HFFc6 (cell line): ENCODE results near the gene IL6ST. TPM values are rescaled to one million over a fixed set of nuclear protein-coding genes. Genes with fewer than 3 reads are reported as not detected.
A peak's percentile ranks its signal among the peaks of the same experiment; 100 is the strongest.

ENCODE experiments used
- DNase-seq: peaks from one replicate; pipeline ENCODE4 v3.0.0-alpha.2; 2018
- H3K27ac Mint-ChIP-seq: 2 replicates; pipeline ENCODE4 v1.8.0; 2020; ENCODE audit warnings: mild to moderate bottlenecking, mixed read lengths
- H3K27me3 Mint-ChIP-seq: 2 replicates; pipeline ENCODE4 v1.8.0; 2021; ENCODE audit warnings: mild to moderate bottlenecking, moderate library complexity, mixed read lengths; ENCODE audit not compliant: insufficient read depth
- H3K36me3 Mint-ChIP-seq: 2 replicates; pipeline ENCODE4 v1.8.0; 2021; ENCODE audit warnings: low read depth, mixed read lengths
- H3K4me1 Mint-ChIP-seq: 2 replicates; pipeline ENCODE4 v1.8.0; 2020; ENCODE audit warnings: low read depth, mixed read lengths
- H3K4me3 Mint-ChIP-seq: 2 replicates; pipeline ENCODE4 v1.8.0; 2020; ENCODE audit warnings: mild to moderate bottlenecking, moderate library complexity, mixed read lengths
- H3K9me3 Mint-ChIP-seq: 2 replicates; pipeline ENCODE4 v1.8.0; 2020; ENCODE audit warnings: mild to moderate bottlenecking, mixed read lengths
- total RNA-seq, 6 experiments: library from RNA; stranded (reverse); fragmentation: NEBNext Ultra II Directional; extraction: Animal tissue kit (Norgen Biotek cat#: 25700); gene quantifications; 2 replicates in 1 of 6; 3 replicates in 5 of 6; pipeline ENCODE4 v1.2.3, GENCODE V29; 2021
- TF ChIP-seq, protein P1 (sequence below): fragments of 200-600 bp; sonication (generic); IDR thresholded peaks from 2 replicates; pipeline ENCODE4 v1.5.0; 2021; ENCODE audit warnings: antibody characterized with exemption, mild to moderate bottlenecking

The IL6ST gene
- total RNA-seq, 6 experiments from 2014 or later, result 187 to 265 (median 216) TPM

DNA sequence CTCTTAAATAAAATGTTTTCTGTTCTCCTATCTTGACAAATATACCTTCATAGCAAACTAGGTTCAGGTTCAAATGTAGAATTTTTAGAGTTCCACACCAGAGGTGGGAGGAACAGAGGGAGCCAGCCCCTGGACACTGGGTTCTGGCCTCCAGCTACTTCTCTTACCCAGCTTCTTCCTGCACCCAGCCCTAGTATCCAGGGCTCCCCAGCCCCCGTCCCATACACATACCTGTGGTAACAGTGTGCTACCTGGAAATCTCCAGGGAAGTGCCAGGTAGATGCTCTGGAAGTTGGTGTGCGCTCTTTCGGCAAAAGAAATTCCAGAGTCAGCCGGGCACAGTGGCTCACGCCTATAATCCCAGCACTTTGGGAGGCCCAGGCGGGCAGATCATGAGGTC, 33.9 kb upstream of the IL6ST start:
- no peak for DNase-seq
- TF ChIP-seq, protein P1, sequence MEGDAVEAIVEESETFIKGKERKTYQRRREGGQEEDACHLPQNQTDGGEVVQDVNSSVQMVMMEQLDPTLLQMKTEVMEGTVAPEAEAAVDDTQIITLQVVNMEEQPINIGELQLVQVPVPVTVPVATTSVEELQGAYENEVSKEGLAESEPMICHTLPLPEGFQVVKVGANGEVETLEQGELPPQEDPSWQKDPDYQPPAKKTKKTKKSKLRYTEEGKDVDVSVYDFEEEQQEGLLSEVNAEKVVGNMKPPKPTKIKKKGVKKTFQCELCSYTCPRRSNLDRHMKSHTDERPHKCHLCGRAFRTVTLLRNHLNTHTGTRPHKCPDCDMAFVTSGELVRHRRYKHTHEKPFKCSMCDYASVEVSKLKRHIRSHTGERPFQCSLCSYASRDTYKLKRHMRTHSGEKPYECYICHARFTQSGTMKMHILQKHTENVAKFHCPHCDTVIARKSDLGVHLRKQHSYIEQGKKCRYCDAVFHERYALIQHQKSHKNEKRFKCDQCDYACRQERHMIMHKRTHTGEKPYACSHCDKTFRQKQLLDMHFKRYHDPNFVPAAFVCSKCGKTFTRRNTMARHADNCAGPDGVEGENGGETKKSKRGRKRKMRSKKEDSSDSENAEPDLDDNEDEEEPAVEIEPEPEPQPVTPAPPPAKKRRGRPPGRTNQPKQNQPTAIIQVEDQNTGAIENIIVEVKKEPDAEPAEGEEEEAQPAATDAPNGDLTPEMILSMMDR, result no peak
- Mint-ChIP-seq H3K9me3 (no peaks in the 10 kb centered on the region), H3K4me1 (peaks cover 32% of the 10 kb centered on the region), H3K4me3 (no peak overlapping the region), H3K27me3 (no peaks in the 10 kb centered on the region; the same call in none of the 2 replicates), H3K36me3 (no peaks in the 10 kb centered on the region), H3K27ac (no peak overlapping the region)

DNA sequence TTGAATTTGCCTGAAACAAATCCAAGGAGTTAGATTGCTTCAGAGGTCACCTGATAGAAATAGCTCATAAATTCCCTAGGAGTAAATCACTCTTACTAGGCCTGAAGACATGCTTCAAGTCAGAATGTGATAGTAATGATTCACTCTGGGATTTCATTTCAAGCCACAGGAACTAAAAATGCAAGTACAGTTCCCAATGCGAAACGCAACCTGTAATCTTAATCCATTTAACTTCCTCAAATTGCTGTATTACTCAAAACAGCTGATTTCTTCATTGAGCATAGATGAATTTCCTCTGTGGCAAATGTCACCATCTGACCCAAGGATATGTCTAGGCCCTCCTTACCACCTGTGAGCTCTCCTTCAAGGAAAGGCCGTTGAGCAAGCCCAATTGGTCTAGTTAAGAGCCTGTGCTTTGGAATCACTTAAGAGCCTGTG, 32.1 kb upstream of the IL6ST start:
- H3K36me3 Mint-ChIP-seq, result no peaks in the 10 kb centered on the region
- no peaks in the 10 kb centered on the region for H3K9me3 Mint-ChIP-seq

DNA sequence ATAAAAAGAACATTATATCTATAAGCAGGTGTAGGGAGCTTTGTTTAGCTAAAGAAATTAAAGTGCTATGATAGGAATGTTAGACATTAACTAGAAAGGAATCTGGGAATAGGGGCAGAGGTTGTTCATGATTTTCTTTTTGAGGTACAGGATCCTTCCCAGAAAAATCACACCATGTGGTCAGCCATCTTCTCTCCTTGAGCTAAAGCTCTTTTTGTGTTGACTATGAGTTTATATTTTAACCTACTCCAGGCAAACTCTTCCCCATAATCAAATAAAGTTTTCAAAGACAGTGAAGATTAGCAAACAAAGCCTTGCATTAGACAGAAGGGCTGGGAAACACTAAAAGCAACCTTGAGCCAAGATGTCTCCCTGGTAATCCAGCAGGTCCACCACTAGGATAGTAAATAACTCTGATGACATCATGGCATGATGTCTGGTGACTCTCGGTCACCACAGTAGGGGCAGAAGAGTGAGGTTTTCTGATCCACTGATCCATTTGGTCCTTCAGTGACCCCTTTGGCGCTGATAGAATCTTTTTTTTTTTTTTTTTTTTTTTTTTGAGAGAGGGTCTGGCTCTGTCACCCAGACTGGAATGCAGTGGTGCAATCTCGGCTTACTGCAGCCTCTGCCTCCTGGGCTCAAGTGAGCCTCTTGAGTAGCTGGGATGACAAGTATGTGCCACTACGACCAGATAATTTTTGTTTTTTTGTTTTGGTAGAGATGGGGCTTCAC, 30.6 kb upstream of the IL6ST start:
- H3K27me3 Mint-ChIP-seq, result peaks cover 2% of the 10 kb centered on the region
- no peaks in the 10 kb centered on the region for H3K36me3 Mint-ChIP-seq
- DNase-seq, result no peak
- TF ChIP-seq, protein P1, result no peak
- H3K4me3 Mint-ChIP-seq, result no peak overlapping the region
- H3K9me3 Mint-ChIP-seq, result no peaks in the 10 kb centered on the region
- H3K27ac Mint-ChIP-seq, result peak overlapping the region; percentile 52
- peaks cover 35% of the 10 kb centered on the region for H3K4me1 Mint-ChIP-seq

More for the DNA sequence above, 32.1 kb upstream of the IL6ST start:
- Mint-ChIP-seq H3K4me1 (peaks cover 35% of the 10 kb centered on the region), H3K27me3 (peaks cover 2% of the 10 kb centered on the region), H3K27ac (peak overlapping the region; percentile 60), H3K4me3 (peak overlapping the region; percentile 47; the same call in 1 of the 2 replicates)
- peak; percentile 91 for DNase-seq
- TF ChIP-seq, protein P1, result no peak

DNA sequence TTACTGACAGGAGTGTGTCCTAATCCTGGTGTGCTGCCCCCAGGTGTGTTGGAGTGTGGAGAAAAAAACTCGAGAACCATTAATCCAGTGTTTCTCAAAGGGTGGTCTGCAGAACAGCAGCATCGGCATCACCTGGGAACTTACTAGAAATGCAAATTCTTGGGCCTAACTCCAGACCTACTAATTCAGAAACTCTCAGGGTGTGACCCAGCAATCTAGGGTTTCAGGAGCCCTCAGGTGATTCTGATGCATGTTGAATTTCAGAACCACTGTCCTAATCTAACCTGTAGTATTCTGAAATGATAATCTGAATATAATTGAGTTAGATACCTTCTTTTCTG, 30.0 kb upstream of the IL6ST start:
- H3K9me3 Mint-ChIP-seq, result no peaks in the 10 kb centered on the region
- H3K36me3 Mint-ChIP-seq, result no peaks in the 10 kb centered on the region
- DNase-seq, result no peak
- peaks cover 2% of the 10 kb centered on the region for H3K27me3 Mint-ChIP-seq
- H3K4me1 Mint-ChIP-seq, result peaks cover 33% of the 10 kb centered on the region
- TF ChIP-seq, protein P1, result no peak
- H3K4me3 Mint-ChIP-seq, result no peak overlapping the region
- H3K27ac Mint-ChIP-seq, result no peak overlapping the region

DNA sequence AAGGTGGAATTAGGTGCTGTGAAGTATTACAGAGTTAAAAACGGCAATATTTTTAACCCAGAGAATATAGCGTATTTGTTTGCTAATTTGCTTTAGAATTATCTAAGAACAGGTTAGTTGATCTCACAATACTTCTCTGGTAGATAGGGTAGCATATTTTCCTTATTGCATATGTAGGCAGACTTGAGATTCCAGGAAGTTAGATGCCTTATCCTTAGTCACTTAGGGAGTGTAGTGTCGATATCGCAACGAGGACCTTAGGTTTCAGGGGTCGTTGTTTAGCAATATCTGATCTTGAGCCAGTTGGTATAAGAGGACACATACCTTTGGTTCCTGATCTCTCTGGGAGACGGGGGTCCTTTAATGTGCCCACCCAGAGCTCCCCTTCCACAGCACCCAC, 28.5 kb upstream of the IL6ST start:
- no peak for DNase-seq
- Mint-ChIP-seq H3K36me3 (no peaks in the 10 kb centered on the region), H3K4me3 (no peak overlapping the region), H3K4me1 (peaks cover 38% of the 10 kb centered on the region), H3K27me3 (peaks cover 2% of the 10 kb centered on the region; the same call in 1 of the 2 replicates), H3K27ac (no peak overlapping the region), H3K9me3 (no peaks in the 10 kb centered on the region)
- TF ChIP-seq, protein P1, result no peak
